Lung microvascular endothelial cell (primary cell): ENCODE measurements around the gene SCCPDH. TPM values are rescaled to one million over a fixed set of nuclear protein-coding genes. Genes with fewer than 3 reads are reported as not detected.

ENCODE experiments used
- DNase-seq, 2 donors: peaks; one replicate each; pipeline versions ENCODE4 v3.0.0 to v3.0.0-alpha.2; 2010; ENCODE audit warnings: low read depth in 2 of 2
- total RNA-seq: library from RNA; depleted of rRNA; stranded (reverse); fragments of >200 nt; gene quantifications from 2 replicates; pipeline ENCODE4 v1.2.1, GENCODE V29; 2014

Gene SCCPDH
- total RNA-seq, 1 donor from 2014 or later: 39.9 TPM

DNA sequence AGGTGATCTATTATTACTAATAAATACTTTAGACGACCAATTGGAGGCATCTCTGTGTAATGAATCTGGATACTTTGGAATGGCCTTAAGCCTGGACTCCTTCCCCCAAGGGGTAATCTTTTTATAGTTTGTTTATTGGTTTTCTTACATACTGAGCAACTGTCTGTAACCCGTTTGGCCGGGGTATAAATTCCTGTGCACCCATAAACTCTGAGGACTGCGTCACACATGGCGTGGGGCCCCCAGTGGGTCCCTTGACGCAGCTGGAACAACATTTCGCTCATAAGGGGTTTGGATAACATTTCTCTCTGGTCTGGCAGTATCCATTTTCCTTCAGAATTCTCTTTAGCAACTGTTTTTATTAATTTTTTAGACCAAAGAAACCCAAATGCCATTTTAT is 26.5 kb downstream of the SCCPDH start:
- no peak for DNase-seq

DNA sequence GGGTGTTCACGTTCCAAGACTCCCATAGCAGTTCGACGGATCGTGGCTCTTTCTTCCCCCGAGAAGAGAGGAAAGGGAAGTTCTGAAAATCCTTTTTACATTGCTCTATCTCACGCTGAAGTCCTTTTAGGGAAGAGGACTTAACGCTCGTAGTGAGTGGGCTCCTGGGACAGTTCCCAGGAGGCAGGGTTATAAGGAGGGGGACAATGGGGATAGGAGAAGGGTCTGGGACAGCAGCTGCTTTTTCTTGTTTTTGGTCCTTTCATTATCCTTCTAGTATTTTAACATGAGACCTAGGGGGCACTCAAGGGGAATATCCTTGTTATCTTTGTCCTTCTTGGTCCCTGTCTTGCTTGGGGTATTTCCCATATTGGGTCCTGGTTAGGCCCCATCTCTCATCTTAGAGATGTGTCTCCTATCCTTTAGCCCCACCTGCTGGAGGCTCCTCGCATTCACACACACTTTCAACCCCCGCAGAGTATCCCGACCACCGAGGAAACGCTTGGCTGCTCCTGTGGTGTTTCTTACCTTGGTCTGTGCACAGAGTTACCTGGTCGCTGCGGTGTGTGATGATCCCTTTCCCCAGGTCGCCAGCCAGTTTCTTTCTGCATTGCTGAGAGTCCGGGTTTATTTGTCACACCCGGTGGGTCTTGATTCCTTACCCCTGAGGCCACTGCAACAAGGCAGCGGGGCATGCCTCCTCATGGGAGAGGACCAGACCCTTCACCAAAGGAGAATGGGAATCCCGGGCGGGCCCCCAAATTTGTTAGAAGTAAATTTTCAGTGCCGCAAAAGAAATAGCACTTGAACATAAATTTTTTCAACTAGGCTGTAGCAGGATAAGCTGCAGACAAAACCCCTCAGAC is 29.7 kb downstream of the SCCPDH start:
- DNase-seq: peak; percentile 65 to 74

GRCh38 chr1:246755419-246755818 is 31.2 kb downstream of the SCCPDH start:
- DNase-seq: no peak

DNA sequence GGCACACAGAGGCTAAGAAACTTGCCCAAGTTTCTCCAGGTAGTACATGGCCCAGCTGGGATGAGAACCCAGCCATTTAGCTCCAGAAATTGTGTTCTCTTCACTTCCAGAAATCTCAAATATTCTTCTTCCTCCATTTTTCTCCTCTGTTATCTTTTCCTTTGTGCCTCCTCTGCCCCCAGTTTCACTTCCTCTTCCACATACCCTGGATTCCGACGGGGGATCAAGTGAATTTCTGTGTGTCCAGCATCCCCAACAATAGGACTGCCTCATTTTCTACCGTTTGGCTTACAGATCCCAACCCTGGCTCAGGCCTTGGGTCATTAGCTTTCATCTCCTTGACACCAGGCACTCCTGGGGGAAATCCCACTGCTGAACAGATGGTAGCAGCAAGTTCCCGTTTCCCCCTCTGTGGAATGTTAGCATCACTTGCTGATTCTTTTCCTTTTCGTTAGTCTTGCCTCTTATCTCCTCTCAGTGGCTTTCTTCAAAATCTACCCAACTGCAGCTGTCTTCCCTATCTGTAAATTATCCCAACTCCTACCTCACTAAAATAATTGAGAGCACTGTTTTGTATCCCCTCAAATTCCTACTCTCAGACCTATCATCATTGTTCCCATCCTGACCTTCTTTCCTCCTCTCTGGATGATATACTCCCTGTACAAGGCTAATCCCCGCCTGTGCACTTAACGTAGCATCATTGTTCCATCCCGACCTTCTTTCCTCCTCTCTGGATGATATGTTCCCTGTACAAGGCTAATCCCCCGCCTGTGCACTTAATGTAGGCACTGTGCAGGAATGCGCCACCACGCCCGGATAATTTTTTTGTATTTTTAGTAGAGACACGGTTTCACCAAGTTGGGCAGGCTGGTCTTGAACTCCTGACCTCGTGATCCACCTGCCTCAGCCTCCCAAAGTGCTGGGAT is 36.5 kb downstream of the SCCPDH start:
- no peak for DNase-seq

- DNase-seq: no peak
Observed at GRCh38 chr1:246761396-246761795, 37.2 kb downstream of the SCCPDH start.

- DNase-seq: no peak
Observed at GRCh38 chr1:246765521-246765920, 41.3 kb downstream of the SCCPDH start.

DNA sequence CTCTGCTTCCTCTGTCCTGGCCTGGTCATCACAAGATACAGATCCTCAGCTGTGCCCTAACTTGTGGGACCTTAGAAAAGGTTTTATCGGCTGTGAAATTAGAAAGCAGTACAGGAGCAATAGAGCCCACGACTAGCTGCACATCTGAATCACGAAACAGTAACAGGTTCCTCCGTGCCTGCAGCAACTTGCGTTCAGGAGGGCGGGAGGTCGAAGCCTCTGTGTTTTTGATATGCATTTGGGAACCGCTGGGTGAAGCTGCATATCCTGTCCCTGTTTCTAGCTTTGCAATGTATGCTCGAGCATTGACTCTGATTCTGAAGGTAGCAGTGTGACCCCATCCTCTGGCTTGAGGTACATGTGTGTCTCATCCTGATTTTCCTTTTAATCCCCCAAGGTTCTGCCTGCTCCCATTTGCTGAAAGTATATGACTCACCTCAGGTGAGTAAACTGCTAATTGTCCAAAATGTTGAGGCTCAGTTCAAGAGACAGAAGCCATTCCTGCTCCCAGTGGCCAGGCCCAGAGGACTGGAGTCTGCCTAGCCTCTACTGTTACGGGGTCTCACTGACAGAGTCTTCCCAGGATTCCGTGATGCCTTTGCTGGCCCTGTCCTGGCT is 44.3 kb downstream of the SCCPDH start:
- DNase-seq: no peak

DNA sequence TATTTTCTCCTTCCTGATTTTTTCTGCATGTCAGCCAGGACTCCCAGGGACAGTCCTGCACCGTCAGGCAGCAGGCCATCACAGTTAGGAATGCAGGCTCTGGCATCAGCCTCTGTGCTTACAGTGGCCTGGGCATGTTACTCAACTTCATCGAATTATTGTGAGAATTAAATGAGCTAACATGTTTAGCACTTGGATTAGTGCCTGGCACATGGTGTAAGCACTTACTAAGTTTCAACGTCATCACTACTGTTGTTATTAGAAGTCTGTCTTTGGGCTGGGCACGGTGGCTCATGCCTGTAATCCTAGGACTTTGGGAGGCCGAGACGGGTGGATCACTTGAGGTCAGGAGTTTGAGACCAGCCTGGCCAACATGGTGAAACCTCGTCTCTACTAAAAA is 45.1 kb downstream of the SCCPDH start:
- DNase-seq: no peak

DNA sequence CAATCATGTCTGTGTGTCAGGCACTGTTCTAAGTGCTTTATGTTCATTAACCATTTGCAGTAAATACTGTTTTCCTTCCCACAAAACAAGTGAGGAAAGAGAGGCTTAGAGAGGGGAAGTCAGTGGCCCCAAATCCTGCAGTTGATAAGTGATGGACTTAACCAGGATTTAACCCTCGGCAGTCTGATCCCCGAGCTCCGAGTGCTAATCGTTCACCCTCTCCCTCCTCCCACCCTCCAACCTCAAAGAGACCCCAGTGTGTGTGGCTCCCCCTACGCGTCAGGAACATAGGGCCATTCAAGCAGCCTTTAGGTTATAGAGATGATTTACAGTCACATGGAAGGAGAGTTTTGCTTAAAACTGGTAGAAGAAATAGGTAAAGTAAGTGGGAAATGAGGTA is 47.2 kb downstream of the SCCPDH start:
- no peak for DNase-seq

DNA sequence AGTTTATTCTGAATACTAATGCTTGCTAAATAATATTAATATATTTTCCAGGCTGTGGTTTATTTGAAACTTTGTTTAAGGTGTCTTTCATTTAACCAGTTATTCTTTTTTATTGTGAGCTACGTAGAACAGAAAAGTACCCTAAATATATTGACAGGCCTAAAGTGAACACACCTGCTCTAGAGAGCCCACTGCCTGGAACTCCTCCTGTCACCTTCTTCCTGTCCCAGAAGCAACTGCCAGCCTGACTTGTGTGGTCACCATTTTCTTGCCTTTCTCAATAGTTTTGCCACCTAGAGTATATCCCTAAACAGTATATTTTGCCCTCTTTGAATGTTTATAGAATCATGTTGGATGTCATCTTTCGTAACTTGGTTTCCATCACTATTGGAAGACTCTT is 48.5 kb downstream of the SCCPDH start:
- no peak for DNase-seq

DNA sequence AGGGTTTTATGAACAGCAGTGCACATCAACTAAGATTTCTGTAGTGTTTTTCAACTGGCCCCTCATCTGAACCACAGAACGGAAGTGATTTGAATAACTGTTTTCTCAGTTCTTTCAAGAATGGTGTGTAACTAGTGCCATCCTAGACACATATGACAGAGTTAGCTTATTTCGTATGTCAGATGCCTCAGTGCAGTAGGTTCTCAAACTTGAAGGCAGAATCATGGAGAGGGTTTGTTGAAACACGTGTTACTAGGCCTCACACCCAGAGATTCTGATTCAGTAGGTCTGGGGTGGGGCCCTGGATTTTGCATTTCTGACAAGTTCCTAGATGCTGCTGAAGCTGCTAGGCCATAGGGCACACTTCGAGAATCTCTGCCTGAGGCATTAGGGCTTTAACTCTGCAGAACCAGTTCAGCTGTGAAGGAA is 49.0 kb downstream of the SCCPDH start:
- no peak for DNase-seq

DNA sequence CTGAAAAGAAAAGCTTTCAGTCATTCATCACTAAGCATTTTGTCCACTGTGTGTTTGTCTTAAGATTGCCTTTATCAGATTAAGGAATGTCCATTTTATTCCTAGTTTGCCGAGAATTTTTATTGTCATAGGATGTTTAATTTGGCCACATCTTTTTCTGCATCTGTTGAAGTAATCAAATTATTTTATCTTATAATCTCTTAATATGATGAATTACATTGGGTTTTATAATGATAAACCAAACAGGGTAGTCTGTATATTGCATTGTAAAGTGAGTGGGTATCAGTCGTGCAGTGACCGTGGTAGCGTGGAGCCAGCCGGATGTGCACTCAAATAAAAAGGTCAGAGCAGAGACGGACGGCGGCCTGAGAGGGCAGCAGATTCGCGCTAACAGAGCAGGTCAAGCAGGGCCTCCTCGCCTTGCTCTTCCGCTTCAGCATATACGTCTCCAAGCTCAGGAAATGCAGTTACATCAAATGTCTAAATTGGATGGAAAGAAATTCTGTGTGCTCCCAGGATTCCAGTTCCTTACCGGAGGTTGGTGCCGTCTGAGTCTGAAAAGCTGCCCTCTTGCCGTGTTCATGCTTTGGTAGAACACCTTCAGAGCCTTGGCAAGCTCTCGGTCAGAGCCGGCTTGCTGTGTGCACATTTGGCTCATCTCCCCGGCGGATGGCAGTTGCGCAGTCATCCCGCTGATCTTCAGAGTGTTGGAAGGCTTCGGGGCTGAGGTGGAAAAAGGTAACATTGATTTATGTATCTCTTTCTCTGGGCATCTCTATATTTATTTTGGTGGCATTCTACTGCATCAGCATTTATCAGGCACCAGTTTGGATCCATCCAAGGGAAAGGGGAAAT is 51.5 kb downstream of the SCCPDH start:
- DNase-seq: no peak

DNA sequence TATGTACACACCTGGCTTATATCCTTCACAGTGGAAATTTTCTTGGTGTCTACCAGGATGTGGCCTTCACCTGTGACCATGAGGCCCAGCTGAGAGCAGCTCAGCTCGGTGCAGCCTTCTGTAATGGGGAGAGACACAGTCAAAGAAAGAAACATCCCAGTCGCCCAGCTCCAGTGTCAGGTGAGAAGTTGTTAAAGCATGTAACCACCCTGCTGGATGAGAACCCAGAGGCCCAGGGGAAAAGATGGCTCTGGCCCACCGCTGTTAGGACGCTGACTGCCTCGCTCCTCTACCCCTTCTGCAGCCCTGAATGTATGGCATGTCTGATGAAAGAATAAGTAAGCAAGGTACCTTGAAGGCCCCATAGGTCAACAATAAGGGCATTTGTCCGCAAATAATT is 52.7 kb downstream of the SCCPDH start:
- DNase-seq: no peak

DNA sequence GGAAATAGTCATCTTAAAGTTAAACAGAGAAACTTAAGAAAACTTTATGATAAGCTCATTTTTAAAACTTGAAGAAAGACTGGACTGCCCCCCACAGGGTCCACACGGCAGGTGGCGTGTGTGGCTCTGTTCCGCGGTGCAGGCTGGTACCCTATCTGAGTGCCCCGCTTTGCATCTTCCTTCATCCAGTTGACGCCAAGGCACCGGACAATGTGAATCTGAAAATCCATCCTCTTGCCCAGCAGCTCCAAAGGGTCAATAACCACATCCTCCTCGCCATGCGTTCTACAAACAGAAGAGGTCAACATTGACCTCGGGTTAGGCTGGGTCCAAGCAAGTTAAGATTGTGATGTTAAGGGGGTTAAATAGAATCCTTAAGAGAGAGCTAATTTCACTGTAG is 54.5 kb downstream of the SCCPDH start:
- no peak for DNase-seq

DNA sequence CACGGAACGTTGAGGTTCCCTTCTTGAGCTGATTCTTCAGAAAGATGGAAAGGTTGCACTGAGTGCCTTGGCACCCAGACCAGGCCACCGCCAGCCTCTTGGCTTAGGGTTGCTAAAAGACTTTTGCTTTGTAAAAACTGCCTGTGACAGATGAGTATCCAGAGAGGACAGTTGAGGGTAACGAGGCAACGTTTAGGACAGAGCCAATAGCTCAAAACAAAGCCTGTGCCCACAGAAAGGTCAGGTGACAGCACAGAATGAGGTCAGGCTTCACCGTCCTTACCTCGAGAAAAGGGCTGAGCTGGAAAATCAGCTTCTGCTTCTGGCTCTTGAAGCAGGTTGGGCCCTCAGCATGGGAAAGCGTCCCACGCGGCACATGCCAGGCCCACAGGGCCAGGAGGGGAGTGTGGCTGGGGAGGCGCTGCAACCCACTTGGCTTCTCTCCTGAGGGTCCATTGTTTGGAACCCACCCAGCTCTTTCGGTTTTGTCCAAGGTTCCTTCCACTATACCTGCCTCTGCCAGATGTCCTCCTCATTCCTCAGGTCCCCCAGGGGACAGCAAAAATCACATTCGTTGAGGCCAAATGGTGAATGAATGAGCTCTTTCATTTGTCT is 55.5 kb downstream of the SCCPDH start:
- no peak for DNase-seq

- no peak for DNase-seq
Observed at GRCh38 chr1:246780264-246780663, 56.1 kb downstream of the SCCPDH start.

DNA sequence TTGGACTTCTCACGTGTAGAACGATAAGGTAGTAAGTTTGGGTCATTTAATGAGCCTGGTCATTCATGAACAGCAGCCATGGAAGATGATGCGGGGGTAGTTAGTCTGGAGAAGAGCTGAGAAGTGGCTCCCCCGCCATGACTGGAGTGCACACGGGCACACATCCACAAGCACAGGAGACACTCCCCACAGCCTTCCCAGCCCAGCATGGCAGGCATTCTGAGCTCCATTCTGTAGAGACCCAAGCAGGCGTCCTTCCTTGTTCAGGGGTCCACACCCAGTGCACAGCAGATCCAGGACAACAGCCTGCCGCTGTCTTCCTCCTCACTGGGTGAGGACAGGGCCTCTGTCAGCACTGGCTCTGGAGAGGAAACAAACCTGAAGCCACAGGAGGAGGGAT is 57.0 kb downstream of the SCCPDH start:
- DNase-seq: no peak

GRCh38 chr1:246782120-246782900 is 58.1 kb downstream of the SCCPDH start:
- peak in 1 of 2 donors; percentile 59 for DNase-seq

GRCh38 chr1:246784621-246785493 is 60.6 kb downstream of the SCCPDH start:
- DNase-seq: peak in 1 of 2 donors; percentile 85
